WTC11 (cell line): ENCODE data around the gene GABPB1. TPM values are rescaled to one million over a fixed set of nuclear protein-coding genes. Genes with fewer than 3 reads are reported as not detected.

Experiments
- ATAC-seq: fragments of 200-7000 bp; cut with Tn5 transposase; 2 replicates; pipeline ENCODE4 v1.10.0; 2021; ENCODE audit warnings: mild to moderate bottlenecking, moderate library complexity
- CTCF ChIA-PET: fragments of 300-600 bp; sonication (Branson Sonifier 250); formaldehyde crosslinking; loops from one replicate; lab custom pipeline; 2021; ENCODE audit warnings: antibody characterized with exemption; lab: Charles Lee
- POLR2A ChIA-PET: fragments of 350-600 bp; sonication (Branson Sonifier 250); formaldehyde crosslinking; loops from one replicate; lab custom pipeline; 2021; ENCODE audit warnings: antibody characterized with exemption; lab: Charles Lee
- DNase-seq: peaks from one replicate; pipeline ENCODE4 v3.0.0; 2021; ENCODE audit warnings: low spot score
- H3K27ac Mint-ChIP-seq: 2 replicates; pipeline ENCODE4 v1.8.0; 2021; ENCODE audit warnings: mixed read lengths
- H3K27me3 Mint-ChIP-seq: 2 replicates; pipeline ENCODE4 v1.8.0; 2021; ENCODE audit warnings: low read depth, mild to moderate bottlenecking, moderate library complexity, mixed read lengths
- H3K36me3 Mint-ChIP-seq: 2 replicates; pipeline ENCODE4 v1.8.0; 2021; ENCODE audit warnings: mixed read lengths
- H3K4me1 Mint-ChIP-seq: 2 replicates; pipeline ENCODE4 v1.8.0; 2022; ENCODE audit warnings: mixed read lengths
- H3K4me3 Mint-ChIP-seq: 2 replicates; pipeline ENCODE4 v1.8.0; 2021; ENCODE audit warnings: mild to moderate bottlenecking, moderate library complexity, mixed read lengths
- H3K9me3 Mint-ChIP-seq: 2 replicates; pipeline ENCODE4 v1.8.0; 2021; ENCODE audit warnings: mixed read lengths
- CREB1 ChIP-seq: sonication (generic); formaldehyde crosslinking; IDR thresholded peaks from 2 replicates; pipeline ENCODE4 v1.8.0; 2023; ENCODE audit warnings: mild to moderate bottlenecking, missing genetic modification reagents
- ESRRA ChIP-seq: sonication (generic); formaldehyde crosslinking; IDR thresholded peaks from 2 replicates; pipeline ENCODE4 v1.8.1; 2022; ENCODE audit warnings: mild to moderate bottlenecking, missing genetic modification reagents, borderline replicate concordance
- FOXJ3 ChIP-seq: sonication (generic); formaldehyde crosslinking; IDR thresholded peaks from 2 replicates; pipeline ENCODE4 v1.9.0; 2021; ENCODE audit warnings: missing genetic modification reagents, mild to moderate bottlenecking, borderline replicate concordance
- GTF2I ChIP-seq: fragments of 250-450 bp; sonication (Bioruptor Pico); conservative IDR thresholded peaks from 2 replicates; pipeline ENCODE4 v1.4.0; 2021; ENCODE audit warnings: mild to moderate bottlenecking
- IRF2 ChIP-seq: sonication (generic); formaldehyde crosslinking; IDR thresholded peaks from 2 replicates; pipeline ENCODE4 v1.8.0; 2022; ENCODE audit warnings: low read depth, missing genetic modification reagents, borderline replicate concordance
- JAZF1 ChIP-seq: fragments of 250-450 bp; sonication (Bioruptor Pico); IDR thresholded peaks from 2 replicates; pipeline ENCODE4 v1.9.0; 2021; ENCODE audit warnings: moderate library complexity, mild to moderate bottlenecking, inconsistent platforms
- NR3C1 ChIP-seq: sonication (generic); formaldehyde crosslinking; conservative IDR thresholded peaks from 2 replicates; pipeline ENCODE4 v1.8.1; 2023; ENCODE audit warnings: low read depth, mild to moderate bottlenecking, missing genetic modification reagents
- SP1 ChIP-seq: sonication (generic); formaldehyde crosslinking; conservative IDR thresholded peaks from 2 replicates; pipeline ENCODE4 v1.8.1; 2022; ENCODE audit warnings: missing genetic modification reagents
- TEAD1 ChIP-seq: sonication (generic); formaldehyde crosslinking; IDR thresholded peaks from 2 replicates; pipeline ENCODE4 v1.8.0; 2022; ENCODE audit warnings: mild to moderate bottlenecking, missing genetic modification reagents
- TP53 ChIP-seq: sonication (generic); formaldehyde crosslinking; IDR thresholded peaks from 2 replicates; pipeline ENCODE4 v1.8.1; 2023; ENCODE audit warnings: mild to moderate bottlenecking, missing genetic modification reagents
- ZBTB21 ChIP-seq: sonication (generic); formaldehyde crosslinking; IDR thresholded peaks from 2 replicates; pipeline ENCODE4 v1.8.1; 2023; ENCODE audit warnings: mild to moderate bottlenecking, missing genetic modification reagents, borderline replicate concordance
- ZNF138 ChIP-seq: sonication (generic); formaldehyde crosslinking; conservative IDR thresholded peaks from 2 replicates; pipeline ENCODE4 v1.8.1; 2022; ENCODE audit warnings: mild to moderate bottlenecking, moderate library complexity, missing genetic modification reagents
- ZNF219 ChIP-seq: sonication (generic); formaldehyde crosslinking; IDR thresholded peaks from 2 replicates; pipeline ENCODE4 v1.8.0; 2023; ENCODE audit warnings: missing genetic modification reagents, mild to moderate bottlenecking, borderline replicate concordance
- ZNF317 ChIP-seq: sonication (generic); formaldehyde crosslinking; IDR thresholded peaks from 2 replicates; pipeline ENCODE4 v1.8.1; 2023; ENCODE audit warnings: low read depth, mild to moderate bottlenecking, moderate library complexity, missing genetic modification reagents, borderline replicate concordance
- total RNA-seq: library from RNA; stranded (reverse); gene quantifications from 3 replicates; pipeline ENCODE4 v1.2.3, GENCODE V29; 2021
- TF ChIP-seq, protein P1 (sequence below): sonication (generic); formaldehyde crosslinking; IDR thresholded peaks from 2 replicates; pipeline ENCODE4 v1.8.0; 2022; ENCODE audit warnings: mild to moderate bottlenecking, missing genetic modification reagents
- TF ChIP-seq, protein P2 (sequence below): fragments of 250-450 bp; sonication (Bioruptor Pico); IDR thresholded peaks from 2 replicates; pipeline ENCODE4 v2.1.2; 2022; ENCODE audit warnings: mild to moderate bottlenecking, moderate library complexity
- TF ChIP-seq, protein P3 (sequence below): sonication (generic); formaldehyde crosslinking; IDR thresholded peaks from 2 replicates; pipeline ENCODE4 v1.8.1; 2023; ENCODE audit warnings: mild to moderate bottlenecking, moderate library complexity, missing genetic modification reagents
- TF ChIP-seq, protein P4 (sequence below): sonication (generic); formaldehyde crosslinking; IDR thresholded peaks from 2 replicates; pipeline ENCODE4 v1.8.1; 2023; ENCODE audit warnings: mild to moderate bottlenecking, missing genetic modification reagents

GABPB1 gene
- total RNA-seq, 1 experiment from 2014 or later, result 28.9 TPM

DNA sequence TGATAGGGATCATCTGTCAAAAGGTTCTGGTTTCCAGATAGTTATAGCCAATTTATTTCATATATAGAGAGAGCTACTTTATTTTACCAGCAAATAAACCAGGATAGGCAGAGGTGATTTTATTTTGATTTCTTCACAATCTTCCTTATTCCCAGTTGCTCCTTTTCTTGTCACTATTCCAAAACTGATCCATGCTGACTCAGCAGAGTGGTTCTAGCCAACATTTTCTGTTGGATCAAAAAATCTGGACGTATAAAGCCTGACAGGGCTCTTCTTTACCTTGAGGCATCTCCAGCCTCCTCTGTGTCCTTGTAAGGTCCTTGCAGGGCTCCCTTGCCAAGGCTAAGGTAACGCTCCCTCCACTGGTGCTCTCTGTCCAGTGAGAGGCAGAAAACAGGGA lies 105.3 kb downstream of the GABPB1 start:
- Mint-ChIP-seq H3K27me3 (no peaks in the 10 kb centered on the region; the same call in 1 of the 2 replicates), H3K4me1 (peaks cover 3% of the 10 kb centered on the region; the same call in 1 of the 2 replicates), H3K36me3 (no peaks in the 10 kb centered on the region), H3K4me3 (no peak overlapping the region), H3K27ac (no peak overlapping the region), H3K9me3 (no peaks in the 10 kb centered on the region)
- CTCF ChIA-PET, result interaction anchor here (0.5 kb wide), 1 partner anchor 130 kb away, joined by 3 read pairs; no protein-coding TSS in a partner anchor
- DNase-seq, result no peak
- TF ChIP-seq, protein P1, sequence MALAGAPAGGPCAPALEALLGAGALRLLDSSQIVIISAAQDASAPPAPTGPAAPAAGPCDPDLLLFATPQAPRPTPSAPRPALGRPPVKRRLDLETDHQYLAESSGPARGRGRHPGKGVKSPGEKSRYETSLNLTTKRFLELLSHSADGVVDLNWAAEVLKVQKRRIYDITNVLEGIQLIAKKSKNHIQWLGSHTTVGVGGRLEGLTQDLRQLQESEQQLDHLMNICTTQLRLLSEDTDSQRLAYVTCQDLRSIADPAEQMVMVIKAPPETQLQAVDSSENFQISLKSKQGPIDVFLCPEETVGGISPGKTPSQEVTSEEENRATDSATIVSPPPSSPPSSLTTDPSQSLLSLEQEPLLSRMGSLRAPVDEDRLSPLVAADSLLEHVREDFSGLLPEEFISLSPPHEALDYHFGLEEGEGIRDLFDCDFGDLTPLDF (CRISPR knock-in tag), result no peak
- TF ChIP-seq JAZF1 (CRISPR knock-in tag) (no peak), TP53 (no peak), ZNF317 (CRISPR knock-in tag) (no peak)
- no peak for ATAC-seq
- POLR2A ChIA-PET, result no interaction called here

DNA sequence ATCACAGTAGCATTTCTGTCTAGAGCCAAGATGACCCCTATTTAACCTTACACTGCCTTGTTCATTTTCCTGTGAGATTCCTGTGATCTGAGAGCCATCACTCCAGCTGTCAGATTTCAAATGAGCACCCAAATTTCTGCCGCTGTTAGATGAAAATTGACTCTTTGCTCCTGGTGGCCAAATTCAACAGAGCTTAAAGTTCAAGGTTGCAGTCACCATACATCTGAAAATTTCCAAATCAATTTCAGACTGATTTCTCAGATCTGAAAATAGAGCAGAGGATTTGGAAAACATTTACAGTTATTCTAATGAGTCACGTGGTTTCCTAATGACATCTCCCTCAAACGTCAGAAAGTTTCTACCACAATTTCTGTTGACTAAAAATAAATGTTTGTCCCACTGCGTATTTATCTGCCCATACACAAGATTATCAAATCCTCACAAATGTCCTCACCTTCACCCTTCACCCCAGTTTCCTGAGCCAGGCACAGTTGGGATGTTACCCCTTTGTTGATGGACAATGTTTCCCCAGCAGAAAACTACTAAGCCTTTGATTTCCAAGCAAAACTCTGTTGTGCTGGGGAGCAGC lies 105.9 kb downstream of the GABPB1 start:
- Mint-ChIP-seq H3K9me3 (no peaks in the 10 kb centered on the region), H3K27me3 (no peaks in the 10 kb centered on the region; the same call in 1 of the 2 replicates)
- POLR2A ChIA-PET, result no interaction called here

More for the DNA sequence above, 105.9 kb downstream of the GABPB1 start:
- Mint-ChIP-seq H3K4me1 (peaks cover 3% of the 10 kb centered on the region; the same call in 1 of the 2 replicates), H3K36me3 (no peaks in the 10 kb centered on the region), H3K4me3 (no peak overlapping the region), H3K27ac (no peak overlapping the region)
- CTCF ChIA-PET, result interaction anchor here (0.5 to 1.1 kb wide), 3 partner anchors 13 to 75 kb away, joined by 3 to 4 read pairs (median 3); no protein-coding TSS in a partner anchor
- ATAC-seq, result no peak
- no peak for DNase-seq
- TF ChIP-seq IRF2 (no peak), ZNF219 (CRISPR knock-in tag) (no peak), ZBTB21 (no peak), SP1 (CRISPR knock-in tag) (no peak), ZNF138 (CRISPR knock-in tag) (no peak), GTF2I (CRISPR knock-in tag) (no peak), ESRRA (CRISPR knock-in tag) (no peak), CREB1 (CRISPR knock-in tag) (no peak), TEAD1 (CRISPR knock-in tag) (no peak), NR3C1 (no peak), FOXJ3 (CRISPR knock-in tag) (no peak), TP53 (no peak)
- TF ChIP-seq, protein P2, sequence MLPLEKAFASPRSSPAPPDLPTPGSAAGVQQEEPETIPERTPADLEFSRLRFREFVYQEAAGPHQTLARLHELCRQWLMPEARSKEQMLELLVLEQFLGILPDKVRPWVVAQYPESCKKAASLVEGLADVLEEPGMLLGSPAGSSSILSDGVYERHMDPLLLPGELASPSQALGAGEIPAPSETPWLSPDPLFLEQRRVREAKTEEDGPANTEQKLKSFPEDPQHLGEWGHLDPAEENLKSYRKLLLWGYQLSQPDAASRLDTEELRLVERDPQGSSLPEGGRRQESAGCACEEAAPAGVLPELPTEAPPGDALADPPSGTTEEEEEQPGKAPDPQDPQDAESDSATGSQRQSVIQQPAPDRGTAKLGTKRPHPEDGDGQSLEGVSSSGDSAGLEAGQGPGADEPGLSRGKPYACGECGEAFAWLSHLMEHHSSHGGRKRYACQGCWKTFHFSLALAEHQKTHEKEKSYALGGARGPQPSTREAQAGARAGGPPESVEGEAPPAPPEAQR (CRISPR knock-in tag), result no peak
- TF ChIP-seq, protein P3, sequence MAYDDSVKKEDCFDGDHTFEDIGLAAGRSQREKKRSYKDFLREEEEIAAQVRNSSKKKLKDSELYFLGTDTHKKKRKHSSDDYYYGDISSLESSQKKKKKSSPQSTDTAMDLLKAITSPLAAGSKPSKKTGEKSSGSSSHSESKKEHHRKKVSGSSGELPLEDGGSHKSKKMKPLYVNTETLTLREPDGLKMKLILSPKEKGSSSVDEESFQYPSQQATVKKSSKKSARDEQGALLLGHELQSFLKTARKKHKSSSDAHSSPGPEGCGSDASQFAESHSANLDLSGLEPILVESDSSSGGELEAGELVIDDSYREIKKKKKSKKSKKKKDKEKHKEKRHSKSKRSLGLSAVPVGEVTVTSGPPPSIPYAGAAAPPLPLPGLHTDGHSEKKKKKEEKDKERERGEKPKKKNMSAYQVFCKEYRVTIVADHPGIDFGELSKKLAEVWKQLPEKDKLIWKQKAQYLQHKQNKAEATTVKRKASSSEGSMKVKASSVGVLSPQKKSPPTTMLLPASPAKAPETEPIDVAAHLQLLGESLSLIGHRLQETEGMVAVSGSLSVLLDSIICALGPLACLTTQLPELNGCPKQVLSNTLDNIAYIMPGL (CRISPR knock-in tag), result no peak
- TF ChIP-seq, protein P4, sequence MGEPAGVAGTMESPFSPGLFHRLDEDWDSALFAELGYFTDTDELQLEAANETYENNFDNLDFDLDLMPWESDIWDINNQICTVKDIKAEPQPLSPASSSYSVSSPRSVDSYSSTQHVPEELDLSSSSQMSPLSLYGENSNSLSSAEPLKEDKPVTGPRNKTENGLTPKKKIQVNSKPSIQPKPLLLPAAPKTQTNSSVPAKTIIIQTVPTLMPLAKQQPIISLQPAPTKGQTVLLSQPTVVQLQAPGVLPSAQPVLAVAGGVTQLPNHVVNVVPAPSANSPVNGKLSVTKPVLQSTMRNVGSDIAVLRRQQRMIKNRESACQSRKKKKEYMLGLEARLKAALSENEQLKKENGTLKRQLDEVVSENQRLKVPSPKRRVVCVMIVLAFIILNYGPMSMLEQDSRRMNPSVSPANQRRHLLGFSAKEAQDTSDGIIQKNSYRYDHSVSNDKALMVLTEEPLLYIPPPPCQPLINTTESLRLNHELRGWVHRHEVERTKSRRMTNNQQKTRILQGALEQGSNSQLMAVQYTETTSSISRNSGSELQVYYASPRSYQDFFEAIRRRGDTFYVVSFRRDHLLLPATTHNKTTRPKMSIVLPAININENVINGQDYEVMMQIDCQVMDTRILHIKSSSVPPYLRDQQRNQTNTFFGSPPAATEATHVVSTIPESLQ (CRISPR knock-in tag), result no peak
